Smooth muscle cell of the umbilical artery (primary cell): ENCODE measurements around the gene ART1. TPM values are rescaled to one million over a fixed set of nuclear protein-coding genes. Genes with fewer than 3 reads are reported as not detected.

Experiments
- total RNA-seq: library from RNA; depleted of rRNA; stranded (reverse); fragments of >200 nt; gene quantifications from 2 replicates; pipeline ENCODE4 v1.2.3, GENCODE V29; 2014

The ART1 gene, protein sequence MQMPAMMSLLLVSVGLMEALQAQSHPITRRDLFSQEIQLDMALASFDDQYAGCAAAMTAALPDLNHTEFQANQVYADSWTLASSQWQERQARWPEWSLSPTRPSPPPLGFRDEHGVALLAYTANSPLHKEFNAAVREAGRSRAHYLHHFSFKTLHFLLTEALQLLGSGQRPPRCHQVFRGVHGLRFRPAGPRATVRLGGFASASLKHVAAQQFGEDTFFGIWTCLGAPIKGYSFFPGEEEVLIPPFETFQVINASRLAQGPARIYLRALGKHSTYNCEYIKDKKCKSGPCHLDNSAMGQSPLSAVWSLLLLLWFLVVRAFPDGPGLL
- total RNA-seq, result not detected in 2 replicates

DNA sequence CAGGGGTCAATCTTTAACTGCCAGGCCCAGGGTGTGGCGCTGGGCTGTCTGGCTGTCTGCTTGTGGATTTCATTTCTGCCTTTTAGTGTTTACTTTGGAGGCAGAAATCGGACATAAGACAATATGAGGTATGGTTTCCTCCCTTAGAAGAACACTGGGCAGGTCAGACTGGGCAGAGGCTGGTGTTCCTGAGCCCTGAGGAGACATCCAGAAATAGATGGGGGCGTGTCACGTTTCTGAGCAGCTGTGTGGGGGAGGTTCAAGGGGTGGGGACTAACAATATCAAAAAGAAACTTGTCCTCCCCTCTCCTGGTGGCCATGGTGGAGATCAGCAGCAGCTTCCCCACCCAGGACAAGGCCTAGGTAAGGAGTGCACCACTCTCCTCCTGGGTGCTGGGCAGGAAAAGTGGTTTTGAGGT, at the start of gene ART1:
TSS of gene ART1 (plus strand) at position 312 of the 419 bp plus-strand sequence. CDS start 14,086 bp downstream, outside the sequence.

DNA sequence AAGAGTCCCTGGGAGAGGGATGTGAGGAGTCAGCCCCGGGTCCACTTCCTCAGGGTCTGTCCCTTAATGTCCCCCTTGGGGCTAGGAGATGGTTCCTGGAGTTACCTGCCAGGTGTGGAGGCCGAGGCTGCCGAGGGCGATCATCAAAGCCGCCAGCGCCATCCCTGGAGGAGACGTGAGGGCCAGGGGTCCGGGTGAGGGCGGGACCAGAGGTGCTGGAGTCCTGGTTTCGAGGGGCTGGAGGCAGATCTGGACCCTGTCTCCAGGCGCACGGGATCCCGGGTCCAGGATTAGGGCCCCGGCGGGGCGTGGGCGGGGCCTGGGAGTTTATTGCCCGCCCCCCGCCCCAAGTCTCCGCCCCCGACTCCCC, 3.2 kb upstream of the ART1 start, which contains the start of gene ART5:
TSS of gene ART5 (minus strand) at position 292 of the 370 bp plus-strand sequence. CDS start at position 162, 130 bp downstream.

DNA sequence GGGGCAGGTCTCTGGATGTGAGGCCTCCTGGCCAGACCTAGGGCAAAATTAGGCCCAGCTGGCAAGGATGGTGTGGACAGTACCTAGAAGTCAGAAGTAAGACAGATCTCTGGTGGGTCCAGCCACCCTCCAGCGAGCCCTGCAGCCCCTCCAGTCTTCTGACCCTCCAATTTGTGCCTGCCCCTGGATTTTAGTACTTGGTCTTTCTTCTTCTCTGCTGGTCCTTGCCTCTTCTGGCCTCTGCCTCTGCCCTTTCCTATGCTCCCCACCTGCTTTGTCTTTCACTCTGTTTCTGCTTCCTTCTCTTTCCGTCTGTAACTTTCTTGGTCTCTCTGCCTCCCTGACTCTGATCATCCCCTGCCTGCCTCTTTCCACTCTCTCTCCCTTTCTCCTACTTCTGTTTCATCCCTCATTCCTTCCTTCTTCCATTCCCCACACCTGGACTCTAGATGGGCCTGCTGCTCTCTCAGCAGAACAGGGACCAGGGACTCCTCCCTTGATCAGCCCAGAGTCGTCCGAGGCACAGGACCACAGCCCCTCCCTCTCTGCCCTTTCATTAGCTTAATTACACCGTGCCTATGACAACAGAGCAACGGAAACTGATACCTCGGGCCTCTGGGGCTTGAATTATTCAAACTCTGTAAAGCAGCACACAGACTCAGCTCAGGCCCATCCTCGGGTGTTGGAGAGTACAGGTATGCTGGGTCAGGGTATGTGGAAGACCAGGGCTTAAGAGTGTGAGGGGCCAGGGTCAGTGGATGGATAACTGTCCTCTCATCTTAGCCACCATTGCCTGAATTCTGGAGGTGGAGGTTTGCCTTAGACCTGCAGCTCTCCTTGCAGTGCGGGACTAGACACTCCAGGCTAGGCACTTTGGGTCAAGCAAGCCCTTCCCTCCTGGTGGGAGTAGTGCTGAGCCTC, 26.7 kb downstream of the ART1 start, which contains the start of gene CHRNA10:
TSS of gene CHRNA10 (minus strand) at position 51 of the 921 bp plus-strand sequence. CDS start 72 bp downstream, outside the sequence.

Other genes starting within 250 kb of the ART1 start
- not detected in 2 replicates for gene ART5, start 3.1 kb upstream of the ART1 start, total RNA-seq
- gene CHRNA10, start 26.3 kb downstream of the ART1 start, total RNA-seq, result 0.59 and 0.88 TPM in 2 replicates
- gene NUP98, start 152.4 kb downstream of the ART1 start, total RNA-seq, result 76.6 and 133 TPM in 2 replicates
- 3.9 and 11.0 TPM in 2 replicates for gene PGAP2, start 163.4 kb downstream of the ART1 start, total RNA-seq
- 9.2 and 19.7 TPM in 2 replicates for gene RHOG, start 195.8 kb downstream of the ART1 start, total RNA-seq
- gene STIM1, start 210.5 kb downstream of the ART1 start, total RNA-seq, result 28.7 and 35.6 TPM in 2 replicates